HAP-1 (cell line): ENCODE data around the gene RALGAPB.
"Not testable (repeated sequence)": the region's sequence is repeated elsewhere in the genome, so short reads cannot be mapped to it uniquely, and the experiment has no call there.

Source experiments
- DNase-seq, 2 experiments: peaks; one replicate each; pipeline ENCODE4 v3.0.0-alpha.2; 2016 to 2020; ENCODE audit warnings: low spot score in 2 of 2
- H3K27me3 ChIP-seq: fragments of 250-450 bp; sonication (Bioruptor Pico); 2 replicates; pipeline ENCODE4 v1.5.1; 2020; ENCODE audit warnings: low read depth, mild to moderate bottlenecking, moderate library complexity
- H3K36me3 ChIP-seq: fragments of 250-450 bp; sonication (Bioruptor Pico); replicated peaks from 2 replicates; pipeline ENCODE4 v1.5.1; 2020; ENCODE audit warnings: mild to moderate bottlenecking
- H3K4me1 ChIP-seq: fragments of 250-450 bp; sonication (Bioruptor Pico); 2 replicates; pipeline ENCODE4 v1.5.1; 2020; ENCODE audit warnings: mild to moderate bottlenecking
- H3K4me3 ChIP-seq: fragments of 250-450 bp; sonication (Bioruptor Pico); 2 replicates; pipeline ENCODE4 v1.5.1; 2020; ENCODE audit warnings: mild to moderate bottlenecking, moderate library complexity
- H3K9me3 ChIP-seq: fragments of 250-450 bp; sonication (Bioruptor Pico); 2 replicates; pipeline ENCODE4 v1.5.1; 2020; ENCODE audit warnings: mild to moderate bottlenecking, moderate library complexity
- in situ Hi-C: fragments of 300-500 bp; cut with MboI; formaldehyde crosslinking; loops from 3 replicates; pipeline ENCODE4 v1.14.3; 2020; ENCODE audit warnings: low sequenced_read_pairs, inconsistent platforms, mixed read lengths

RALGAPB gene

DNA sequence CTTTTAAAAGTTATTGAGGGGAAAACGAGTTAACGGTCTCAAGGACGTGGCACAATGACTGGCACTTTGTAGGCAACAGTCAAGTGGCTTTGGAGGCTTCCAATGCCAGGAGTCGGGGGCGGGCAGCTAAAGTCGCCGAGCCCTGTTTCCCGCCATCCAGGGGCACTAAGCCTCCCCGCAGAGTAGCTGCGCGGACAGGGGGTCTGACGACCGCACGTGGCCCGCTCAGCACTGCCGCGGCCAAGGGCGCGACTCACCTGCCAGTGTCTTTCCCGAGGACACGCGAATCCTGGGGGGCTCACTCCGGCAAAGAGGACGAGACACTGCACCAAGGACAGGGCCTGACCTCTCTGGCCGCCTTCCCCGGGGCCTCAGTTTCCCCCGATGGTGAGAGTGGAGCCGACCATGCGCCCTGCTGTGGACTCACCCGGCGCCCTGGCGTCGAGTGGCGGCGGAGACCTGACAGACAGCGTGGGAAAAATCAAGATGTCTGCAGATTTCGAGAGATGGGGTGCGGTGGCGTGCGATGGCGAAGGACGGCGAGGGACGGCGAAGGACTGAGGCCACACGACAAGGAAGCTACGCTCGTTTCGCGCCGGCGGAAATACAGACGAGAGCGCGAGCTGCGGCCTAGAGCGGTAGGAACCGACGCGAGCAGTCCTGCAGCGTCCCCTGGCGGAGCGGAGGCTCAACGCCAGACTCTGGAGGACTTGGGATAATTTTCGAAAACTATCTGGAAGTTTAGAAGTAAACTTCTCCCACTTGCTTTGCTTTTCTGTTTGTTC, 37.7 kb upstream of the RALGAPB start, which contains the start of gene SNHG17:
Gene SNHG17, minus strand, starts transcription at position 559 of the 785 bp plus-strand sequence.
- in situ Hi-C loops: no loop called here
- Histone ChIP-seq H3K4me1 (peaks cover 9% of the 10 kb centered on the region), H3K9me3 (no peaks in the 10 kb centered on the region), H3K4me3 (peak within 1 kb of the TSS; percentile 96), H3K36me3 (peaks cover 51% of the 10 kb centered on the region), H3K27me3 (0 out of 2 replicates have a peak, but pooled peaks cover 2% of the 10 kb centered on the region)
- peak; percentile 69 to 91 for DNase-seq

GRCh38 chr20:38435555-38435939, 37.1 kb upstream of the RALGAPB start:
- Histone ChIP-seq H3K9me3 (no peaks in the 10 kb centered on the region), H3K36me3 (peaks cover 45% of the 10 kb centered on the region), H3K4me1 (peaks cover 9% of the 10 kb centered on the region), H3K27me3 (0 out of 2 replicates have a peak, but pooled peaks cover 2% of the 10 kb centered on the region), H3K4me3 (peak overlapping the region; percentile 96)
- no peak for DNase-seq
- in situ Hi-C loops: no loop called here

DNA sequence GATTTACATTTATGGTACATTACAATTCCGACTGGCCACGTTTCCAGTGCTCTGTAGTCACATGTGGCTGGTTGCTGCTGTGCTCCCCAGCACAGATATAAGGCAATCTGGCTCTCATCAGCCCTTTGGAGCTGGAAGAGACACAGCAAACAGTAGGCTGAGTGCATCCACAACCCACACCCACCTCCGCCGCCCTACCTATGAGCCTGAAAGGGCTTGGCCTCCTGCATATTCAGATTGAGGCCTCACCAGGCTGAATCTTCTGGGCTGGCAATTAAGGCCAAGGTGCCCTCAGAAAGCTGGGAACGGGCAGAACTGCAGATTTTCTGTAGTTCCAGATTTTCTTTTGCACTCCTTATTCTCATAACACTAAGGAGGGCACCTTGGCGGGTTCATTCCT, 34.8 kb upstream of the RALGAPB start:
- DNase-seq: no peak
- Histone ChIP-seq H3K4me3 (no peak overlapping the region), H3K27me3 (0 out of 2 replicates have a peak, but pooled peaks cover 2% of the 10 kb centered on the region), H3K9me3 (no peaks in the 10 kb centered on the region), H3K4me1 (peaks cover 9% of the 10 kb centered on the region), H3K36me3 (peaks cover 23% of the 10 kb centered on the region)
- in situ Hi-C loops: no loop called here

DNA sequence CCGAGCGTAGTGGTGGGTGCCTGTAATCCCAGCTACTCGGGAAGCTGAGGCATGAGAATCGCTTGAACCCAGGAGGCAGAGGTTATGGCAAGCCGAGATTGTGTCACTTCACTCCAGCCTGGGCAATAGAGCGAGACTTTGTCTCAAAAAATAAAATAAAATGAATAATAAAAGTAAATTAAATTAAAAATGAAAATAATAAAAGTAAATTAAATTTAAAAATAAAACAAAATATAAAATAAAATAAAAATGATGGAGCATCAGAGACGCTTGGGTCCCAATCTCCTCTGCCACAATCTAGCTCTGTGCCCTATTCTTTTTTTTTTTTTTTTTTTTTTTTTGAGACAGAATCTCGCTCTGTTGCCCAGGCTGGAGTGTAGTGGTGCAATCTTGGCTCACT, 31.5 kb upstream of the RALGAPB start:
- H3K4me3 ChIP-seq, H3K4me1 ChIP-seq, H3K9me3 ChIP-seq, H3K36me3 ChIP-seq, in situ Hi-C loops, H3K27me3 ChIP-seq, DNase-seq: not testable (repeated sequence)

- Histone ChIP-seq H3K9me3 (no peaks in the 10 kb centered on the region), H3K36me3 (no peaks in the 10 kb centered on the region), H3K4me1 (no peaks in the 10 kb centered on the region), H3K4me3 (no peak overlapping the region), H3K27me3 (0 out of 2 replicates have a peak, but pooled peaks cover 2% of the 10 kb centered on the region)
- in situ Hi-C loops: no loop called here
- DNase-seq: no peak
These were observed 30.7 kb upstream of the RALGAPB start for GRCh38 chr20:38441916-38442315.

GRCh38 chr20:38445381-38445796, 27.3 kb upstream of the RALGAPB start:
- Histone ChIP-seq H3K4me1 (no peaks in the 10 kb centered on the region; the same call in 1 of the 2 replicates), H3K27me3 (no peaks in the 10 kb centered on the region), H3K36me3 (peaks cover 14% of the 10 kb centered on the region), H3K4me3 (no peak overlapping the region), H3K9me3 (no peaks in the 10 kb centered on the region)
- in situ Hi-C loops: no loop called here
- no peak for DNase-seq

- in situ Hi-C loops: no loop called here
- Histone ChIP-seq H3K27me3 (no peaks in the 10 kb centered on the region), H3K4me1 (no peaks in the 10 kb centered on the region; the same call in 1 of the 2 replicates), H3K36me3 (peaks cover 20% of the 10 kb centered on the region), H3K4me3 (peak overlapping the region; percentile 92), H3K9me3 (no peaks in the 10 kb centered on the region)
- DNase-seq: no peak
These were observed 26.7 kb upstream of the RALGAPB start for GRCh38 chr20:38445901-38446425.

DNA sequence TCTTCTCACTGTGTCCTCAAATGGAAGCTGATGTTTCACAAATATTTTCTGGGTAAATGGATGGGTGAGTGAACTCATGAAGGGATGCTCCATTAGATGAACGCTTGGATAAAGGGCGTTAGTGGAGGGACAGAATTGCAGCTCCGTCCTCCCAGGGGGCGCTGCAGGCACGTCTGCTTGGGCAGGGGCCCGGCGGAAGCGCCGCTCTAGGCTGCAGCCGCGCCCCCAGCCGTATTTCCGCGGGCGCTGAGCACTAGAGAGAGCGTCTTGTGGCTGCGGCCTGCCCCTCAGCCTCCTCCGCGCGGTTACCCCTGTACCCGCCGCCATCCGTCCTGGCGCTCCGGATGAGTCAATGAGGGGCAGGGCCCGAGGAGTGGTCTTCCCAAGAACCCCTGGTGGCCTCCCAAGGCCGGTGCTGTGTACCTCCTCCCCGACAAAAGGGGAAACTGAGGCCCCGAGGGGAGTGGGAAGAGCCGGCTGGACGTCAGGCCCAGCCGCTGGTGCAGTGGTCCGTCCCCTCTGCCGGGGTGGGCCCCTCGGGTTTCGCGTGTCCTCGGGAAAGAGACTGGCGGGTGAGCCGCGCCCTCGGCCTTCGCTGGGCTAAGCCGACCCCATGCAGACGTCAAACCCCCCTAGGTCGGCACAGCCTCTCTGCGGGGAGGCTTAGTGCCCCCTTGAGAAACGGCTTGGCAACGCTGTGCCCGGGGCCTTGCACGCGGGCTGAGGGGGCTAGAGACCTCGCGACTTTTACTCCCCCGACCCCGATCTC, 26.0 kb upstream of the RALGAPB start:
- peaks cover 22% of the 10 kb centered on the region for H3K36me3 ChIP-seq
- H3K4me1 ChIP-seq: no peaks in the 10 kb centered on the region; the same call in 1 of the 2 replicates
- peak overlapping the region; percentile 92 for H3K4me3 ChIP-seq
- H3K27me3 ChIP-seq: no peaks in the 10 kb centered on the region
- in situ Hi-C loops: no loop called here
- no peaks in the 10 kb centered on the region for H3K9me3 ChIP-seq
- peak; percentile 83 to 96 for DNase-seq

DNA sequence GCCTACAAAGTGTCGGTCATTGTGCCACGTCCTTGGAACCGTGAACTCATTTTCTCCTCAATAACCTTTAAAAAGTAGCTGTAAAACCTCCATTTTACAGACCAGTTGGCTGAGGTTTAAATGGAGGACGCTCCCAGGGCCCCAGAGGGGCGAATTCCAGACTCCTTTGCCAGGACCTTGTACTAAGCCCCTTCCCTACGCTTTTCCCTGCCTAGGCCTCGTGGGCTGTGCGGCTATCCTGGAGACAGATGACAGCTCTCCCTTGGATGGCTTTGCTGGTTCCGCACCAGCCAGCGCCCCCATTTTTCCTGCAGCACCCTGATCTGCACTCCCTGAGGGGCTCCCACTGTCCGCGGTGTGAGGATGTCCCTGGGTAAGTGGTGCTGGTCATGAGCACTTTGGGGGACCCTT, 25.4 kb upstream of the RALGAPB start:
- Histone ChIP-seq H3K27me3 (no peaks in the 10 kb centered on the region), H3K36me3 (peaks cover 22% of the 10 kb centered on the region), H3K4me3 (peak overlapping the region; percentile 92), H3K4me1 (no peaks in the 10 kb centered on the region; the same call in 1 of the 2 replicates), H3K9me3 (no peaks in the 10 kb centered on the region)
- in situ Hi-C loops: no loop called here
- peak in 1 of 2 experiments; percentile 22 for DNase-seq

DNA sequence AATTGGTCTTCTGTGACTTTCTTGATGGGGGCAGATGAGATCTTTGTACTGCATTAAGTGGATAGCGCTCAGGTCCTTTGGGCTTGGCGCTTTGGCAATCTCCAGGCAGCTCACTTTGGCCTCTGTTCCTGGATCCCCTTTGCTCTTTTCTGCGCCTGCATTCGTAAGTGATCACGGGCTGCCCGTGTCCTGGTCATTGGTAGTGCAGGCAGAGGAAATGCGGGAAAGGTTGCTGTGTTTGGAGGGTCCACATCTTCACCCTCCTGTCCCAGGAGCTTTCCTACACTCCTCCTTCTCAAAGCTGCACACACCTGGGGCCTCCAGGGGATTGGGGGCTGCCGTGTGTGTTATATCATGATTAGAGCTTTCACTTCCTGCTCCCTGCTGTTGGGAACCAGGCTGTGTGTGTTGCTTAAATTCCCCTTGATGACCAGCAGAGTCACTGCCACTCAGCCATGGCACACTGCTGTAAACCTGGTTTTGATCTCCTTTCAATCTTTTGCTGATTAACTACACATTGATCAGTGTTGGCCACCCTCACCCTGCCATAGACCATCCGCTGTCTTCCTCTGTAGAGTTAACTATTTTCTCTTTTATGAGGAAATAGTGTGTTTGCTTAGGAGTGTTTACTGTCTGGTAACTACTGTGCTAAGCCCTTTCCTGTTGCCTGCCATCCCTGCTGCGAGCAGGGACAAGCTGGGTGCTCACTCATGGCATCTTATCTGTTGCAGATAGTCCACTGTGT, 24.5 kb upstream of the RALGAPB start:
- DNase-seq: no peak

GRCh38 chr20:38449046-38449445, 23.6 kb upstream of the RALGAPB start:
- H3K27me3 ChIP-seq: no peaks in the 10 kb centered on the region
- no peaks in the 10 kb centered on the region; the same call in 1 of the 2 replicates for H3K4me1 ChIP-seq
- peaks cover 22% of the 10 kb centered on the region for H3K36me3 ChIP-seq
- no peaks in the 10 kb centered on the region for H3K9me3 ChIP-seq
- in situ Hi-C loops: no loop called here
- no peak for DNase-seq
- H3K4me3 ChIP-seq: no peak overlapping the region

More for the DNA sequence above, 24.5 kb upstream of the RALGAPB start:
- Histone ChIP-seq H3K4me3 (peak overlapping the region; percentile 92), H3K36me3 (peaks cover 22% of the 10 kb centered on the region), H3K27me3 (no peaks in the 10 kb centered on the region), H3K4me1 (no peaks in the 10 kb centered on the region; the same call in 1 of the 2 replicates), H3K9me3 (no peaks in the 10 kb centered on the region)
- in situ Hi-C loops: no loop called here

DNA sequence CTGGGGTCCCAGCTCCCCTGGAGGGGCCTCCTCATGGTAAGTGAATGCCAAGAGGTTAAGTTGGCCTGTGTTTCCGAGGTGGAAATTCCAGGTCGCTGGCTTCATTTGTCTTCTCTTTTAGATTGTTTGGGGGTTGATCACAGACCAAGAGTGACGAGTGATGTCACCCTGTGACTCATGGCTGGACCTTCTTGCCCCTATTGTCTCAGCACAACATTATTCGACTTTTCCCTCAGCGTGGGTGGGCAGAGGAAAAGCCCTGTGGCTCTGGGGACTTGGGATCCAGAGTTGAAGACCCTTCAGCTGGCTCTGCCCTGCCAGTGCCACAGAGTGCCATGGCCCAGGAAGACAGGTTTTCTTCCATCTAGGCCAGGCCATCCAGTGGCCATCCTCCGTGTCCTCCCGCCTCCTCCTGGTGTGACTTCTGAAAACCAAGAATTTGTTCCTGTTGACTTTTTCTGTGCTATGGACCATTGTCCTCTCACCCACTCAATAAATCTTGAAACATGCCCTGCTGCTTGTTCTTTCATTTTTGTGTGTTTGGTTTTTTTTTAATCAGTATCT, 22.1 kb upstream of the RALGAPB start:
- H3K4me3 ChIP-seq: no peak overlapping the region
- H3K4me1 ChIP-seq: no peaks in the 10 kb centered on the region; the same call in 1 of the 2 replicates
- no peaks in the 10 kb centered on the region for H3K9me3 ChIP-seq
- in situ Hi-C loops: no loop called here
- H3K36me3 ChIP-seq: peaks cover 22% of the 10 kb centered on the region
- no peak for DNase-seq
- H3K27me3 ChIP-seq: no peaks in the 10 kb centered on the region
